GM12801 (cell line): ENCODE data around the gene SCYGR7.

ENCODE experiments used
- TF ChIP-seq, protein P1 (sequence below): IDR thresholded peaks from one replicate; pipeline ENCODE4 v1.5.1; 2011; ENCODE audit warnings: control low read depth; ENCODE audit not compliant: insufficient read length; ENCODE audit errors: extremely low read depth

Gene SCYGR7, protein sequence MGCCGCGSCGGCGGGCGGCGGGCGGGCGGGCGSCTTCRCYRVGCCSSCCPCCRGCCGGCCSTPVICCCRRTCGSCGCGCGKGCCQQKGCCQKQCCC

DNA sequence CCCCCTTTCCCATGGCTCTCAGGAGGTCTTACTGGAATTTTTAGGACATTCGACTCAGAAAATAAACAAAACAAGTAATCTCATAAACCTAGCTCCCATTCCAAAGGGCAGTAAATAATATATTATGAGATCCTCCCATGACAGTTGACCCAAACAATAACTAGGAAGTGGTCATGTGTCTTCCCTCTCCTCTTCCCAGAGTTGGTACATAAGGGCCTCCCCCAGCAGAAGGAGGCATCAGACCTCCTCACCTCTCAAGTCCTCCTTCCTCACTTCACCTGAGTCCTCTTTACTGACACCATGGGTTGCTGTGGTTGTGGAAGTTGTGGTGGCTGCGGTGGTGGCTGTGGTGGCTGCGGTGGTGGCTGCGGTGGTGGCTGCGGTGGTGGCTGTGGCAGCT is at the start of gene SCYGR7:
SCYGR7 (plus strand) TSS at position 301 of the 400 bp plus-strand sequence; CDS start at position 301, 0 bp downstream.
- TF ChIP-seq, protein P1, sequence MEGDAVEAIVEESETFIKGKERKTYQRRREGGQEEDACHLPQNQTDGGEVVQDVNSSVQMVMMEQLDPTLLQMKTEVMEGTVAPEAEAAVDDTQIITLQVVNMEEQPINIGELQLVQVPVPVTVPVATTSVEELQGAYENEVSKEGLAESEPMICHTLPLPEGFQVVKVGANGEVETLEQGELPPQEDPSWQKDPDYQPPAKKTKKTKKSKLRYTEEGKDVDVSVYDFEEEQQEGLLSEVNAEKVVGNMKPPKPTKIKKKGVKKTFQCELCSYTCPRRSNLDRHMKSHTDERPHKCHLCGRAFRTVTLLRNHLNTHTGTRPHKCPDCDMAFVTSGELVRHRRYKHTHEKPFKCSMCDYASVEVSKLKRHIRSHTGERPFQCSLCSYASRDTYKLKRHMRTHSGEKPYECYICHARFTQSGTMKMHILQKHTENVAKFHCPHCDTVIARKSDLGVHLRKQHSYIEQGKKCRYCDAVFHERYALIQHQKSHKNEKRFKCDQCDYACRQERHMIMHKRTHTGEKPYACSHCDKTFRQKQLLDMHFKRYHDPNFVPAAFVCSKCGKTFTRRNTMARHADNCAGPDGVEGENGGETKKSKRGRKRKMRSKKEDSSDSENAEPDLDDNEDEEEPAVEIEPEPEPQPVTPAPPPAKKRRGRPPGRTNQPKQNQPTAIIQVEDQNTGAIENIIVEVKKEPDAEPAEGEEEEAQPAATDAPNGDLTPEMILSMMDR = no peak

DNA sequence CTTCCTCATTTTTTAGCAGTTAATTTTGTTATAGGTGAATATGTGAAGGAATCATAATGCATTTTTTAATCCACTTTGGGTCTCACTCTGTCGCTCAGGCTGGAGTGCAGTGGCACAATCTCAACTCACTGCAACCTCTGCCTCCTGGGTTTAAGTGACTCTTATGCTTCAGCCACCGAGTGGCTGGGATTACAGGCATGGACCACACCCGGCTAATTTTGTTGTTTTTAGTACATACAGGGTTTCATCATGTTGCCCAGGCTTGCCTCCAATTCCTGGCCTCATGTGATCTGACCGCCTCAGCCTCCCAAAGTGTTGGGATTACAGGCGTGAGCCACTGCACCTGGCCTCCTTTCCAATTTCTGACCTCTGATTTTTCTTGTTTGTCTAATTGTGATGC is 43.9 kb upstream of the SCYGR7 start:
- TF ChIP-seq, protein P1 = no peak

DNA sequence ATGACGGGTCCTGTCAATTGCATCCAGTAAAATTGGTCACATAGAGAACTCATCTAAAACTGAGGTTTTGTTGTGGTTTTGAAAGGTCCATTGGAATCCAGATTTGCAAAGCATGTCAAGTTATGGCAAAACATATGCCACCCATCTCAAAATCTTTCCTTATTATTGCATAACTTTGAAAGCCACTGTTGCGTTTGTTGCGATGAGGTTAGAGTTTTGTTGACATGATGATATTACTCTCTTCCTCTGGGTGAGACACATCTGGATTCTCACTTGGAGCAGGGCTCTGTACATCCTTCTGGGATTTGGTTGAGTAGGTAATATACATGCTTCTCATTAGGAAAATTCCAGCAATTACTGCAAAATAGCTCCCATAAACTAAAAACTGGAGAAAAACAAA is 40.9 kb upstream of the SCYGR7 start:
- TF ChIP-seq, protein P1 = no peak

DNA sequence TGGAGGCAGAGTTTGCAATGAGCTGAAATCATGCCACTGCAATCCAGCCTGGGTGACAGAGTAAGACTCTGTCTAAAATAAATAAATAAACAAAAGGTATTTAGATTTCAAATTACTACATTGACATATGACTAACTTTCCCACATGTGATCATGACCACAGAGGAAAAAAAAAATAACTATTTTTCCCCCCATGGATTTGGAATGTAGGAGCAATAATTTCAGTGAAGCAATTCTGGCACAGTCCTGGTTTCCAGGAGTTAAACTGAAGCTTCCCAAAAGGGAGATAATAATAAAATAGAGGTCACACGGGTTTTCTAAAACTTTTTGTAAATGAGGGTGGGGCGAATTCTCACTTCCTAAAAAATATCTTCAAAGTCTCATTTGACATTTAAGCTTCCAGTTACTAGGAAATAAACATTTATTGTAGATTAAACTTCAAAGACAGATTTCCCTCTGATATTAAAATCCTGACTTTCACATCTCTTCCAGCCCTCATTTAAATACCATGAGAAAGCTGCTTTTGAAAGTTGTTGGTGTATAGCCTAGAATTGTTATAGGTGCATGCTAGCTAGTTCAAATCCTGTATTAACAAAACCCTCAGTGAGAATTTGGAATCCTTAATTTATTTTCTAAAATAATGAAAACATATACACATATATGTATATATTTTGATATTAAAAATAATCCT is 31.0 kb upstream of the SCYGR7 start:
- TF ChIP-seq, protein P1 = no peak

DNA sequence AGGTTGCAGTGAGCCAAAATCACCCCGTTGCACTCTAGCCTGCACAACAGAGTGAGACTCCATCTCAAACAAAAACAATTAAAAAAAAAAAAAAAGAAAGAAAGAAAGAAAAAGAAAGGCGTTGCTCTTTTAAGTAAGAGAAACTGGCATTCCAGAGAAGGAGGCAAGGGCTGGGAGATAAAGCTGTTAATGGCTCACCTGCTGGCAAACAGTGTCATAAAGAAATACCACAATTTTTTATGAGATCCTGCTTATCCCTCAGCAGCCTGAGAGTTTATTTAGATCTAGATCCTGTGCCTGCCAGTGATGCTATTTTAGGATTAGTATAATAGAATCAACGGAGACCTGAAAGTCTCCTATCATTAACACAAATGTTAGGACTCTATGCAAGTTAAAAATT is 26.6 kb upstream of the SCYGR7 start:
- TF ChIP-seq, protein P1 = no peak

DNA sequence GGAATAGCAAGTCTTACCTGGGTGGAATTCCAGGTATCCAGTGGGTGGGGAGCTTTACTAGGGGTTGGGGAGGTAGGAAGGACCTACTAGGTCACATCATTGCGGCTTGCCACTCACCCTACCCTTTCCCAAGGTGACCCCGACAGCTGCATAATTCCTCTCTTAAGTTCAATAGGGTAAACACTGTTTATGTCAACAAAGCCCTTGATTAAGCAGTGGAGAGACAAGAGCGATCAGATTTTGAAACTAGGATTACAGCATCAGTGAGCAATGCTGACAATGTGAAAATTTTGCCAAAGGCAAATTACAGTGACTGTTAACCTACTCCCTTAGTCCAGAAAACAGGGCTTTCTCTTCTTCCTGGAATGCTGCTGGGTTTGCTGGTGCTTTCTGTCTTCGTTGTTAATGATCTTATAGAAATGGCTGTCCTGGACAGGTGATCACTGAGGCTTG is 24.8 kb upstream of the SCYGR7 start:
- TF ChIP-seq, protein P1 = no peak

DNA sequence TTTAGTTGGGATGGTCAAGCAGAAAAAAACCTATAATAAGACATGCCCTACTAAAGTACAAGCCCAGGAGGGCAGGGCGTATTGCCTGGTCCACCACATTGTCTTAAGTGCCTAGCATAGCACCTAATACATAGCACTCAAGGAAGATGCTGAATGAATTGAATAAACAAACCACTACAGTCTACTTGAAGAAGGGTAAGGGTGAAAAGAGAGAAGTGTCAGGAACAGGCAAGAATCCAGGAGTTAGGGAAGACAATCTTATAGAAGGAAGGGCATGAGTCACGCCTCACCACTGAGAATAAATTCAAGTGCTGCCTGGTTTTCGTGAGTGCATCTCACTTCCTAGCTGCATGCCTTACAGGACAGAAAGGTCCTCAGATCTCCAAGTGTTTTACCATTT is 24.2 kb upstream of the SCYGR7 start:
- TF ChIP-seq, protein P1 = no peak

DNA sequence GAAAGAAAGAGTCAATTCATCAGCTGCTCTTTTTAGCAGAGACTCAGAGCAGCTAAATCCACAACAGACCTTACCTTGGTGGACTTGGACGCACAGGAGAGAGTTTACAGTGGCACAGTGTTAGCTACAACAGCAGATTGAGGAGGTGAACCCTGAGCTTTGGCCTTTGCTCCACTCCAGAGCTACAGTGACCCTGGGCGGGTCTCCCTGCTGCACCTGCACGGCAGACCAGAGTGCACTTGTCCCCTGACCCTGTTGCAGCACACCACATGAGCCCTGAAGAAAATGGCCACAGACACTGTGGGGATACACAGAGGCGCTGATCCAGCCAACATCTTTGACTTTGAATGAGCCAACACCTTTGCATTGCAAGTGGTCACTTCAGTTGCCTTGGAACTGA is 21.3 kb upstream of the SCYGR7 start:
- TF ChIP-seq, protein P1 = no peak
